ENCODE results near the gene DDX11. TPM values are rescaled to one million over a fixed set of nuclear protein-coding genes. Genes with fewer than 3 reads are reported as not detected.
"Not testable (repeated sequence)": the region's sequence is repeated elsewhere in the genome, so short reads cannot be mapped to it uniquely, and the experiment has no call there.

Gene DDX11
- total RNA-seq = 10 to 100 TPM in 2 of 4 donors, 1 to 10 TPM in 1, under 1 TPM in 1; 0.77 to 67.7 (median 15.5) TPM

DNA sequence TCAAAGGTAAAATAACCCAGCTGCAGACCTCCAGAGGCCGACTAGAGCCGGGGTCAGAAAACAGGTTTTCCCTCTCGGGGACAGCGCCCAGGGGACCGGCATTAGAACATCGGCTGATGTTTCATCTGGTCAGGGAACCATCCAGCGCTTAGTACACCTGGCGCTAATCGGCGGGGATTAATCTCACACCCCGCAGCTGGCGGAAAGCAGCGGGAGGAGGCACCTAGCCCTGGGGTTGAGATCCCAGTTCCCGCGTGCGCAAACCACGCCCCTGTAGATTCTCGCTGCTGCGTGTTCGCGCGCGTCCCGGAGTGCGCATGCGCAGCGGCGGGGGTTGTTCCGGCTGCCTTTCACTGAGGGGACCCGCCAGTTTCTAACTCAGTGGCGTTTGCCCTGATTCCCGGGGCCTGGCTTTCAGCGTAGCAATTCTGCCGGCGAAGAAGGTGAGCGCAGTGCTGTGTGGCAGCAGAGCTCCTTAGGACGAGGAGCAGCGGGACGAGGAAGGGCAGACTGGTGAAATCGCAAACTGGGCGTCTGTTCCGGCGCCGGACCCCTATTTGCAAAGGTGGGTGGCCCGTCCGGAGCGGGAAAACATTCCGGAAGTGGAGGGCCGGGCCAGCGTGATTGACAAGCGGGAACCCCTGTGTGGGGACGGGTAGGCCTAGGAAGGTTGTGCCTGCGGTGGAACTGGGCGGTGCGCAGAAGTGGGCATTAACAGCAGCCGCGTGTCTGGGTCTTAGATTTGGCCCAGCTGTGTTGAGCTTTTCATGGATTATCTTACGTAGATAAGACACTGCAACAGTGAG lies at the start of gene DDX11:
DDX11 (plus strand) TSS at position 334 of the 806 bp plus-strand sequence. CDS start 4,534 bp downstream, outside the sequence.
- H3K27me3 ChIP-seq; H3K4me1 ChIP-seq; H3K9me3 ChIP-seq; H3K36me3 ChIP-seq; intact Hi-C loops (cut with DNase I; ENCODE audit: low total_unique reads): not testable (repeated sequence)
- Histone ChIP-seq H3K4me3 (peak within 1 kb of the TSS; percentile 34 to 66), H3K27ac (peak within 1 kb of the TSS; percentile 1 to 83)
- peak; percentile 86 to 92 for DNase-seq
- peak in 1 of 2 donors; percentile 13 for TF ChIP-seq POLR2A (IDR thresholded peaks at IDR 0.05)

GRCh38 chr12:31026202-31026601 lies 47.5 kb upstream of the DDX11 start:
- no peaks in the 10 kb centered on the region for H3K4me1 ChIP-seq
- intact Hi-C loops (cut with DNase I; ENCODE audit: low total_unique reads) = no loop called here
- TF ChIP-seq POLR2A (IDR thresholded peaks at IDR 0.05) = no peak
- no peak for TF ChIP-seq CTCF (IDR thresholded peaks at IDR 0.05)
- H3K27ac ChIP-seq = no peak overlapping the region
- DNase-seq = no peak
- H3K4me3 ChIP-seq = no peak overlapping the region
- H3K27me3 ChIP-seq = no peaks in the 10 kb centered on the region
- H3K9me3 ChIP-seq = no peaks in the 10 kb centered on the region
- H3K36me3 ChIP-seq = no peaks in the 10 kb centered on the region

GRCh38 chr12:31027006-31027405 lies 46.7 kb upstream of the DDX11 start:
- DNase-seq; H3K4me1 ChIP-seq; intact Hi-C loops (cut with DNase I; ENCODE audit: low total_unique reads); H3K27me3 ChIP-seq; H3K4me3 ChIP-seq; H3K27ac ChIP-seq; H3K9me3 ChIP-seq; H3K36me3 ChIP-seq: not testable (repeated sequence)

DNA sequence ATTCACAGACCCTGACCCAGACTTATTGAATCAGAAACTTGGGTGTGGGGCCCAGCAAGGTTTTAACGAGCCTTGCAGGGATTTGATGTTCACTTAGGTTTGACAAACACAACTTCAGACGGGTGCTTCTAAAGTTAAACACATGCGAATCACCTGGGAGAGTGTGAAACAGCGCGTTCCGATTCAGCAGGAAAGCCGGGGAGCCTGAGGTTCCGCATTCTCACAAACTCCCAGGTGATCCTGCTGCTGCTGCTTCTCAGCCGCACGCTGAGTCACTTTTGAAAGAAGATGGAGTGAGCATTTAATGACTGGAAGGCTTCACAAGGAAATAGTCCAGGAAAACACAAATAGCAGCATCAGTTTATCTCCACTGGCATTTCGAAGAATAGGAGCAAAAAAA lies 44.2 kb upstream of the DDX11 start:
- H3K4me3 ChIP-seq = no peak overlapping the region
- intact Hi-C loops (cut with DNase I; ENCODE audit: low total_unique reads) = no loop called here
- no peak overlapping the region for H3K27ac ChIP-seq
- no peak for DNase-seq
- TF ChIP-seq POLR2A (IDR thresholded peaks at IDR 0.05) (no peak), CTCF (IDR thresholded peaks at IDR 0.05) (no peak)
- no peaks in the 10 kb centered on the region for H3K36me3 ChIP-seq
- no peaks in the 10 kb centered on the region for H3K27me3 ChIP-seq
- H3K9me3 ChIP-seq = no peaks in the 10 kb centered on the region
- H3K4me1 ChIP-seq = no peaks in the 10 kb centered on the region

GRCh38 chr12:31029916-31030562 lies 43.6 kb upstream of the DDX11 start:
- DNase-seq = no peak

More at GRCh38 chr12:31029916-31030562, 43.6 kb upstream of the DDX11 start:
- Histone ChIP-seq H3K36me3 (no peaks in the 10 kb centered on the region), H3K4me3 (no peak overlapping the region), H3K9me3 (no peaks in the 10 kb centered on the region), H3K27ac (no peak overlapping the region), H3K27me3 (no peaks in the 10 kb centered on the region), H3K4me1 (no peaks in the 10 kb centered on the region)
- intact Hi-C loops (cut with DNase I; ENCODE audit: low total_unique reads) = no loop called here
- TF ChIP-seq POLR2A (IDR thresholded peaks at IDR 0.05) (no peak), CTCF (IDR thresholded peaks at IDR 0.05) (no peak)
